Left lung (tissue), 10 donors: ENCODE results near the gene AMBN. TPM values are rescaled to one million over a fixed set of nuclear protein-coding genes. Genes with fewer than 3 reads are reported as not detected.

Source experiments
- ATAC-seq: fragments of 200-7000 bp; cut with Tn5 transposase; one replicate; pipeline ENCODE4 v1.9.1; 2020; ENCODE audit warnings: moderate library complexity
- DNase-seq, 4 donors: peaks; one replicate each; pipeline ENCODE4 v3.0.0-alpha.2; 2013 to 2020
- H3K27ac ChIP-seq, 2 donors: fragments of 200-600 bp; sonication (generic) in 1 of 2; one replicate each; pipeline versions ENCODE4 v1.5.0 to v1.8.0; 2020 to 2021
- H3K27me3 ChIP-seq, 2 donors: fragments of 200-600 bp; sonication (generic) in 1 of 2; one replicate each; pipeline versions ENCODE4 v1.5.0 to v1.8.0; 2020 to 2021
- H3K36me3 ChIP-seq, 2 donors: fragments of 200-600 bp; sonication (generic) in 1 of 2; one replicate each; pipeline versions ENCODE4 v1.5.0 to v1.8.0; 2020 to 2021
- H3K4me1 ChIP-seq, 2 donors: fragments of 200-600 bp; one replicate each; pipeline ENCODE4 v1.8.0; 2021
- H3K4me3 ChIP-seq, 2 donors: fragments of 200-600 bp; sonication (generic) in 1 of 2; one replicate each; pipeline versions ENCODE4 v1.5.0 to v1.8.0; 2020 to 2021; ENCODE audit warnings: mild to moderate bottlenecking in 1 of 2
- H3K9me3 ChIP-seq, 2 donors: fragments of 200-600 bp; sonication (generic) in 1 of 2; one replicate each; pipeline versions ENCODE4 v1.5.0 to v1.8.0; 2020 to 2021
- intact Hi-C, 2 donors: fragments of 100-400 bp; cut with DNase I; formaldehyde crosslinking; loops; one replicate each; pipeline versions ENCODE4 v1.11.2 to v1.14.2; 2022
- polyA plus RNA-seq, 6 donors: library from polyadenylated mRNA; unstranded; fragments of 120-200 nt; gene quantifications; one replicate each; pipeline ENCODE4 v1.2.1, GENCODE V29; 2013; ENCODE audit not compliant: insufficient read length in 6 of 6
- total RNA-seq, 2 donors: library from RNA; stranded (reverse); fragmentation: NEBNext Ultra II Directional; extraction: Animal tissue kit (Norgen Biotek cat#: 25700); gene quantifications; one replicate each; pipeline ENCODE4 v1.2.1, GENCODE V29; 2021
- TF ChIP-seq, protein P1 (sequence below), 2 donors: fragments of 200-600 bp; sonication (generic) in 1 of 2; IDR thresholded peaks; one replicate each; pipeline versions ENCODE4 v1.5.0 to v1.8.0; 2021; ENCODE audit warnings: antibody characterized with exemption in 2 of 2
- donor health status: DM: no; HTN: yes; CAD: no.
- donor health status: DM: no; HTN: no; CAD: no.

AMBN gene
- total and polyA plus RNA-seq, 8 donors = not detected

DNA sequence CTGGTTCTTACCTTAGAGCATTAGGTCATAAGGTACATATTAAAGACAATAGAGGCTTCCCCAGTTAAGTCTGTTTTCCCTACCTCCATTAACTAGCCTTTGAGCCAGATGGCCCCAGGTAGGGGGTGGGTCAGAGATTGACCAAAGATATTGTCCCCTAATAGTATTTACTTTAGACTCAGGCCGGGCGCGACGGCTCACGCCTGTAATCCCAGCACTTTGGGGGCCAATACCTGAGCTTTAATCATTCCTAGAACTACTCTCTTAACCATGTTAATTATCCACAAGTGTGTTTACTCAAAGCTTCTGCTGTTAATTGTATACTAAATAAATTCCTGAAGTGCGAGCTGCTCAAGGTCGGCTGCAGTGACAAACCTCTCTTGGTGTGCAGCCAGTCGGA lies 28.0 kb upstream of the AMBN start:
- Histone ChIP-seq H3K36me3 (no peaks in the 10 kb centered on the region), H3K9me3 (peaks cover 0 to 4% of the 10 kb centered on the region in 2 donors), H3K4me3 (no peak overlapping the region), H3K27ac (no peak overlapping the region), H3K27me3 (no peaks in the 10 kb centered on the region), H3K4me1 (peaks cover 0 to 2% of the 10 kb centered on the region in 2 donors)
- intact Hi-C loops = no loop called here
- TF ChIP-seq, protein P1, sequence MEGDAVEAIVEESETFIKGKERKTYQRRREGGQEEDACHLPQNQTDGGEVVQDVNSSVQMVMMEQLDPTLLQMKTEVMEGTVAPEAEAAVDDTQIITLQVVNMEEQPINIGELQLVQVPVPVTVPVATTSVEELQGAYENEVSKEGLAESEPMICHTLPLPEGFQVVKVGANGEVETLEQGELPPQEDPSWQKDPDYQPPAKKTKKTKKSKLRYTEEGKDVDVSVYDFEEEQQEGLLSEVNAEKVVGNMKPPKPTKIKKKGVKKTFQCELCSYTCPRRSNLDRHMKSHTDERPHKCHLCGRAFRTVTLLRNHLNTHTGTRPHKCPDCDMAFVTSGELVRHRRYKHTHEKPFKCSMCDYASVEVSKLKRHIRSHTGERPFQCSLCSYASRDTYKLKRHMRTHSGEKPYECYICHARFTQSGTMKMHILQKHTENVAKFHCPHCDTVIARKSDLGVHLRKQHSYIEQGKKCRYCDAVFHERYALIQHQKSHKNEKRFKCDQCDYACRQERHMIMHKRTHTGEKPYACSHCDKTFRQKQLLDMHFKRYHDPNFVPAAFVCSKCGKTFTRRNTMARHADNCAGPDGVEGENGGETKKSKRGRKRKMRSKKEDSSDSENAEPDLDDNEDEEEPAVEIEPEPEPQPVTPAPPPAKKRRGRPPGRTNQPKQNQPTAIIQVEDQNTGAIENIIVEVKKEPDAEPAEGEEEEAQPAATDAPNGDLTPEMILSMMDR (IDR thresholded peaks at IDR 0.05) = no peak
- DNase-seq (no peak), ATAC-seq (no peak)

DNA sequence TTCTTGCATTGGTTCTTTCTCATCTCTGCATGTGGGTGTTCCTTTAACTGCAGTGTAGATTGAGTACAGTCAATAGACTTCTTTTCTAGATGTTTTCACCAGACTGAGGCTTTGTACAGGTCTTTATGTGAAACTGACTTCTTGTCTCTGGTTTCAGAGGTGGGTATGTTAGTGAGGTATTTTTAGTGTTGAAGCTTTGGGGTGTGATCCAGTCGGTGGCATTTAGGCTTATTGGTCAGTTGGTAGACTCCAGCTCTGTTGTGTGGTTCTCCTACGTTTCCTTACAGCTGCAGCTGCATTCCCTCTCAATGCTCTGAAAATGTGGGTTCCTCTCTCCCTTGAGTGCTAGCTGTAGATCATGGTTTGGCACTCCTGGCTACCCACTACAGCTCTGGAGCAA lies 21.3 kb upstream of the AMBN start:
- H3K27me3 ChIP-seq = no peaks in the 10 kb centered on the region
- TF ChIP-seq, protein P1 (IDR thresholded peaks at IDR 0.05) = no peak
- H3K4me1 ChIP-seq = no peaks in the 10 kb centered on the region
- H3K4me3 ChIP-seq = no peak overlapping the region
- peaks cover 0 to 6% of the 10 kb centered on the region in 2 donors for H3K9me3 ChIP-seq
- H3K36me3 ChIP-seq = no peaks in the 10 kb centered on the region
- DNase-seq (no peak), ATAC-seq (no peak)
- intact Hi-C loops = no loop called here
- no peak overlapping the region for H3K27ac ChIP-seq

DNA sequence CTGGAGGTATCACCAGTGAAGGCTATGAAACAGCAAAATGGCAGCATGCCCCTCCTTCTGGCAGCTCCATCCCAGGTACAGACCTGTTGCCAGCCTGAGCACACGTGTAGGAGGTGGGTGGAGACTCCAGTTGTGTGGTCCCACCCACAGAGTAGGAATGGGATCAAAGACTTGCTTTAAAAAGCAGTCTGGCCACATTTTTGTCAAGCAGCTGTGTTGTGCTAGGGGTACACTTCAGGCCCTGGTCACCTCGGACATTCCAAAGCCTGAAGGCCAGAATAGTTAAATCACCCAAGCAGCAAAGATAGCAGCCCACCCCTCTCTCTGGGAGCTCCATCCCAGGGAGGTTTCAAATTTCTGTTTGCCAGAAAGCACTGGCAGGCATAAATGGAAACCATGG lies 20.3 kb upstream of the AMBN start:
- H3K9me3 ChIP-seq = peaks cover 0 to 5% of the 10 kb centered on the region in 2 donors
- H3K27ac ChIP-seq = no peak overlapping the region
- no peaks in the 10 kb centered on the region for H3K36me3 ChIP-seq
- DNase-seq (no peak), ATAC-seq (no peak)
- H3K4me3 ChIP-seq = no peak overlapping the region
- no peaks in the 10 kb centered on the region for H3K27me3 ChIP-seq
- intact Hi-C loops = no loop called here
- TF ChIP-seq, protein P1 (IDR thresholded peaks at IDR 0.05) = no peak
- no peaks in the 10 kb centered on the region for H3K4me1 ChIP-seq

DNA sequence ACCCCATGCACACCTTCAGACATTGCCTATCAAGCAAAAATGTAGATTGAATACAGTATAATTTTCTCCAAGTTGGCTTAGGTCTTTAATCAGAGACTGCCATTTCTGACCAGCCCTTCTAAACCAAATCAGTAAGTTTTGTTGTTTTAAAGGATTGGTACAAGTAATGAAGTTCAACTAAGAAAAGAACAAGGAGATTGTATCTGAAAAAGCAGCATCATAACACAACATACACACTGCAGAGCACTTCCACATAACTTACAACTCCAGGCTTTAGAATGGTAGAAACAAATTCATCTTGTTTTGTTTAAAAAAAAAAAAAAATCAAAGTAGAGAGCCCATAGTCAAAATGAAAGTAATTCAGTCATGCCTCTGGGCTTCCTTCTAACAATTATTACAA lies 16.1 kb upstream of the AMBN start:
- DNase-seq (no peak), ATAC-seq (no peak)
- no peaks in the 10 kb centered on the region for H3K9me3 ChIP-seq
- TF ChIP-seq, protein P1 (IDR thresholded peaks at IDR 0.05) = no peak
- intact Hi-C loops = no loop called here
- no peak overlapping the region for H3K4me3 ChIP-seq
- H3K36me3 ChIP-seq = no peaks in the 10 kb centered on the region
- H3K4me1 ChIP-seq = no peaks in the 10 kb centered on the region
- no peak overlapping the region for H3K27ac ChIP-seq
- H3K27me3 ChIP-seq = no peaks in the 10 kb centered on the region

DNA sequence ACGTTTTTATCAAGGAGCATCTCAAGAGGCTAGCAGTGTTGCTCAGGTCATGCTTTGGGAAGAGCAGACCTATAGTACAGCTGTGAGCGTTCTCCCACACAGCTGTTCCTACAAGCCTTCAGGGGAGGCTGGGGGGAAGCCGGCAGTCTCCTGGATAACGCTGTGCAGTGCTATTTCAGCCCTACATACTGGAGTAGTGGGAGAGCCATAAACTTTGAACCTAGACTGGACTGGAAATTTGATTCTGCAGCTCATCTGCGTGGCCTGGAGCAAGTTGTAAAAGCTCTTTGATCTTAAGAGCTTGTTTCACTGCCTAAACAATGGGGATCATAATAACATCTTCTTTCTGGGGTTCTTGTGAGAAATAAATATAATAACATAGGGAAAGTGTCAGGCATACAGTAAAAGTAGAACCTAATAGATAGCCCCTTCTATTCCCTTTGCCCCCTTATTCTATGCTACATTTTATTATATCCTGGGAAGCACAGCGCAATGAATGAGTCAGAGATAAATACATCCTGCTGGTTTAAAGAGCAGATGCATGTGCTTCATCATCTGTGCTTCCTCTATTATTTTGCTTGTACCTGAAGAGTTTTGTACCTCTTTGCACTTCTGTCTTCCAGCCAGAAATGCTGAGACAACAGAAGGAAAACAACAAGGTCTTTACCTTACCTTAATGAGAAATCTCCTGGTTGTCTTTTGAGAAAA lies 14.7 kb upstream of the AMBN start:
- H3K27me3 ChIP-seq = no peaks in the 10 kb centered on the region
- intact Hi-C loops = no loop called here
- DNase-seq (no peak), ATAC-seq (no peak)
- TF ChIP-seq, protein P1 (IDR thresholded peaks at IDR 0.05) = no peak
- no peak overlapping the region for H3K27ac ChIP-seq
- H3K4me3 ChIP-seq = no peak overlapping the region
- H3K36me3 ChIP-seq = no peaks in the 10 kb centered on the region
- no peaks in the 10 kb centered on the region for H3K4me1 ChIP-seq
- no peaks in the 10 kb centered on the region for H3K9me3 ChIP-seq
